BLaER1 (cell line): ENCODE data around the gene ARSJ.

Source experiments
- H3K27ac ChIP-seq: shearing (Covaris generic); formaldehyde crosslinking; 2 replicates; pipeline ENCODE4 v1.8.1; 2022
- H3K27me3 ChIP-seq: shearing (Covaris generic); formaldehyde crosslinking; 2 replicates; pipeline ENCODE4 v1.8.1; 2022
- H3K36me3 ChIP-seq: shearing (Covaris generic); formaldehyde crosslinking; 2 replicates; pipeline ENCODE4 v1.8.1; 2022
- H3K4me1 ChIP-seq: shearing (Covaris generic); formaldehyde crosslinking; 2 replicates; pipeline ENCODE4 v1.8.1; 2022
- H3K4me2 ChIP-seq: shearing (Covaris generic); formaldehyde crosslinking; 2 replicates; pipeline ENCODE4 v1.8.1; 2022
- H3K4me3 ChIP-seq: shearing (Covaris generic); formaldehyde crosslinking; 2 replicates; pipeline ENCODE4 v1.8.1; 2022
- H3K9ac ChIP-seq: shearing (Covaris generic); formaldehyde crosslinking; 2 replicates; pipeline ENCODE4 v1.8.1; 2022
- H3K9me3 ChIP-seq: shearing (Covaris generic); formaldehyde crosslinking; 2 replicates; pipeline ENCODE4 v1.8.1; 2022
- H4K20me1 ChIP-seq: shearing (Covaris generic); formaldehyde crosslinking; 2 replicates; pipeline ENCODE4 v1.8.1; 2022
- Cebpa-rat ChIP-seq: shearing (Covaris generic); IDR thresholded peaks from 2 replicates; pipeline ENCODE4 v1.8.1; 2022

The ARSJ gene

DNA sequence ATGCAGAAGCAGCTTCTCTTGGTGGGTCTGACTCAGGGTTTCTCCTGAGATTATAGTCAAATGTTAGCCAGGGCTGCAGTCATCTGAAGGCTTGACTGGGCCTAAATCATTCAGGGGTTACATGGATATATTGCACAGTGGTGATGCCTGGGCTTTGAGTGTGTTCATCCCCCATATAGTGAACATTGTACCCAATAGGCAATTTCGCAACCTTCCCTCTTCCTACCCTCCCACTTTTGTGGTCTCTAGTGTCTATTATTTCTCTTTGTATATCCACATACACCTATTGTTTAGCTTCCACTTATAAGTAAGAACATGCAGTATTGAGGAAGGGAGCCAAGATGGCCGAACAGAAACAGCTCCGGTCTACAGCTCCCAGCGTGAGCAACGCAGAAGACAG is 127.6 kb downstream of the ARSJ start:
- Histone ChIP-seq H3K36me3 (no peaks in the 10 kb centered on the region), H4K20me1 (no peaks in the 10 kb centered on the region), H3K9ac (no peak overlapping the region), H3K4me2 (no peak overlapping the region), H3K27me3 (no peaks in the 10 kb centered on the region), H3K9me3 (no peaks in the 10 kb centered on the region; the same call in 1 of the 2 replicates), H3K4me3 (no peak overlapping the region), H3K27ac (no peak overlapping the region), H3K4me1 (no peaks in the 10 kb centered on the region)
- TF ChIP-seq Cebpa-rat, result no peak
